H1 (cell line): ENCODE measurements around the gene MED1. TPM values are rescaled to one million over a fixed set of nuclear protein-coding genes. Genes with fewer than 3 reads are reported as not detected.

Experiments used
- CTCF ChIA-PET: fragments of 300-600 bp; sonication (Branson Sonifier 250); formaldehyde crosslinking; loops from one replicate; lab custom pipeline; 2021; ENCODE audit not compliant: partially characterized antibody; lab: Charles Lee
- POLR2A ChIA-PET: fragments of 300-600 bp; sonication (Branson Sonifier 250); formaldehyde crosslinking; loops from one replicate; lab custom pipeline; 2021; ENCODE audit warnings: inconsistent platforms; ENCODE audit not compliant: partially characterized antibody; lab: Charles Lee
- DNase-seq, 2 experiments: peaks; one replicate each; pipeline versions ENCODE4 v3.0.0 to v3.0.0-alpha.2; 2010 to 2022; ENCODE audit warnings: low spot score in 2 of 2, low read depth in 1 of 2, mixed read lengths in 1 of 2
- FAIRE-seq: peaks from 2 replicates; lab custom pipeline; 2011; peaks lifted over from hg19 to GRCh38; lab: Jason Lieb, UNC
- H2AFZ ChIP-seq: 2 replicates; pipeline ENCODE4 v1.8.1; 2012; ENCODE audit warnings: low read length, inconsistent platforms
- H2AK5ac ChIP-seq: 2 replicates; pipeline ENCODE4 v1.6.1; 2013; ENCODE audit warnings: low read depth, low read length
- H2BK120ac ChIP-seq: replicated peaks from 2 replicates; pipeline ENCODE3; 2013; ENCODE audit warnings: low read depth, low read length, inconsistent platforms
- H2BK12ac ChIP-seq: 2 replicates; pipeline ENCODE4 v1.6.1; 2013; ENCODE audit warnings: low read depth, low read length
- H2BK15ac ChIP-seq: 2 replicates; pipeline ENCODE4 v1.6.1; 2013; ENCODE audit warnings: low read length
- H2BK20ac ChIP-seq: 2 replicates; pipeline ENCODE4 v1.6.1; 2013; ENCODE audit warnings: low read length
- H2BK5ac ChIP-seq: 2 replicates; pipeline ENCODE4 v1.6.1; 2013; ENCODE audit warnings: low read depth, low read length
- H3K14ac ChIP-seq: 2 replicates; pipeline ENCODE4 v1.6.1; 2013; ENCODE audit warnings: inconsistent platforms; ENCODE audit not compliant: insufficient read length
- H3K18ac ChIP-seq: 2 replicates; pipeline ENCODE4 v1.6.1; 2013; ENCODE audit warnings: low read length; ENCODE audit errors: extremely low read depth
- H3K23ac ChIP-seq: 2 replicates; pipeline ENCODE4 v1.6.1; 2013; ENCODE audit warnings: inconsistent platforms; ENCODE audit not compliant: insufficient read length
- H3K23me2 ChIP-seq: 2 replicates; pipeline ENCODE4 v1.6.1; 2013; ENCODE audit warnings: low read depth, low read length
- H3K27ac ChIP-seq: 2 replicates; pipeline ENCODE4 v1.6.1; 2011; ENCODE audit warnings: low read depth, low read length, inconsistent platforms
- H3K27me3 ChIP-seq, 4 experiments: replicated peaks in 1 of 4; 1 replicate in 1 of 4; 2 replicates in 3 of 4; pipeline versions ENCODE4 v1.6.1 to v1.8.1; 2011 to 2013; ENCODE audit warnings: low read length in 3 of 4, mild to moderate bottlenecking in 3 of 4, inconsistent platforms in 2 of 4, mixed read lengths in 2 of 4, moderate library complexity in 1 of 4; ENCODE audit not compliant: control insufficient read depth in 3 of 4, insufficient read depth in 3 of 4; ENCODE audit errors: extremely low read depth in 1 of 4
- H3K36me3 ChIP-seq, 4 experiments: 2 replicates each; pipeline versions ENCODE4 v1.6.1 to v1.8.1; 2011 to 2013; ENCODE audit warnings: mild to moderate bottlenecking in 4 of 4, low read length in 3 of 4, moderate library complexity in 2 of 4, control low read depth in 1 of 4, inconsistent platforms in 1 of 4; ENCODE audit not compliant: insufficient read depth in 4 of 4, control insufficient read depth in 2 of 4
- H3K4ac ChIP-seq: replicated peaks from 2 replicates; pipeline ENCODE3; 2013; ENCODE audit warnings: low read length, low read depth, mixed read lengths, inconsistent platforms; ENCODE audit not compliant: insufficient read length
- H3K4me1 ChIP-seq, 4 experiments: replicated peaks in 1 of 4; 1 replicate in 1 of 4; 2 replicates in 3 of 4; pipeline versions ENCODE4 v1.6.1 to v1.8.1; 2011 to 2013; ENCODE audit warnings: low read length in 3 of 4, inconsistent platforms in 2 of 4, mixed read lengths in 1 of 4; ENCODE audit not compliant: insufficient read depth in 4 of 4, control insufficient read depth in 3 of 4
- H3K4me2 ChIP-seq, 2 experiments: 2 replicates each; pipeline versions ENCODE4 v1.6.1 to v1.8.1; 2011 to 2013; ENCODE audit warnings: low read depth in 2 of 2, low read length in 2 of 2, control low read depth in 1 of 2, inconsistent platforms in 1 of 2, mild to moderate bottlenecking in 1 of 2; ENCODE audit not compliant: insufficient read depth in 1 of 2
- H3K4me3 ChIP-seq, 4 experiments: fragments of 200-600, 300-600 bp in 1 of 4; sonication (generic), shearing (Covaris generic), sonication (Bioruptor Twin) in 1 of 4; 2 replicates each; pipeline versions ENCODE4 v1.5.1 to v1.8.1; 2011 to 2016; ENCODE audit warnings: low read length in 4 of 4, low read depth in 3 of 4, control low read depth in 2 of 4, inconsistent platforms in 2 of 4, mild to moderate bottlenecking in 2 of 4, mixed read lengths in 1 of 4, moderate library complexity in 1 of 4; ENCODE audit not compliant: insufficient read depth in 2 of 4; ENCODE audit errors: extremely low read depth in 1 of 4
- H3K56ac ChIP-seq: replicated peaks from 2 replicates; pipeline ENCODE3; 2013; ENCODE audit warnings: low read depth, mild to moderate bottlenecking, mixed read lengths, low read length, inconsistent platforms; ENCODE audit not compliant: insufficient read length
- H3K79me1 ChIP-seq: 2 replicates; pipeline ENCODE4 v1.6.1; 2013; ENCODE audit warnings: low read depth, low read length, control low read depth
- H3K79me2 ChIP-seq, 2 experiments: 2 replicates each; pipeline versions ENCODE4 v1.6.1 to v1.8.1; 2012 to 2013; ENCODE audit warnings: low read length in 2 of 2, mild to moderate bottlenecking in 2 of 2, inconsistent platforms in 1 of 2; ENCODE audit not compliant: insufficient read depth in 2 of 2, control insufficient read depth in 1 of 2
- H3K9ac ChIP-seq, 4 experiments: replicated peaks in 1 of 4; 1 replicate in 1 of 4; 2 replicates in 3 of 4; pipeline versions ENCODE4 v1.6.1 to v1.8.1; 2011 to 2013; ENCODE audit warnings: low read depth in 3 of 4, low read length in 3 of 4, control low read depth in 2 of 4, mild to moderate bottlenecking in 2 of 4, moderate library complexity in 2 of 4, inconsistent platforms in 1 of 4; ENCODE audit errors: extremely low read depth in 1 of 4
- H3K9me3 ChIP-seq, 2 experiments: 2 replicates each; pipeline versions ENCODE4 v1.6.1 to v1.8.1; 2012 to 2013; ENCODE audit warnings: mild to moderate bottlenecking in 2 of 2, moderate library complexity in 2 of 2, control low read depth in 1 of 2, inconsistent platforms in 1 of 2, low read depth in 1 of 2, low read length in 1 of 2, mixed read lengths in 1 of 2; ENCODE audit not compliant: insufficient read depth in 2 of 2
- H4K20me1 ChIP-seq, 2 experiments: replicated peaks in 1 of 2; 2 replicates each; pipeline versions ENCODE3 to v1.8.1; 2011 to 2013; ENCODE audit warnings: inconsistent platforms in 2 of 2, low read length in 2 of 2, mild to moderate bottlenecking in 1 of 2; ENCODE audit not compliant: insufficient read depth in 2 of 2, control insufficient read depth in 1 of 2
- H4K5ac ChIP-seq: 2 replicates; pipeline ENCODE4 v1.6.1; 2013; ENCODE audit warnings: low read length, low read depth, mixed read lengths, inconsistent platforms; ENCODE audit not compliant: insufficient read length
- H4K8ac ChIP-seq: 2 replicates; pipeline ENCODE4 v1.8.0; 2013; ENCODE audit warnings: mild to moderate bottlenecking, moderate library complexity, low read length, inconsistent platforms; ENCODE audit not compliant: insufficient read depth; ENCODE audit errors: extremely low read depth
- H4K91ac ChIP-seq: replicated peaks from 2 replicates; pipeline ENCODE3; 2013; ENCODE audit warnings: low read length, mixed read lengths, inconsistent platforms; ENCODE audit not compliant: insufficient read length
- CBX5 ChIP-seq: fragments of 300-800, 300-1000 bp; sonication (generic); IDR thresholded peaks from 2 replicates; pipeline ENCODE4 v1.7.1; 2016; ENCODE audit warnings: antibody characterized with exemption, low read length, low read depth
- EGR1 ChIP-seq: IDR thresholded peaks from 2 replicates; pipeline ENCODE4 v1.6.1; 2011; ENCODE audit warnings: low read depth, low read length, borderline replicate concordance
- TAF7 ChIP-seq: optimal IDR thresholded peaks from 2 replicates; pipeline ENCODE3; 2011; ENCODE audit warnings: low read depth, mild to moderate bottlenecking, inconsistent platforms, low read length, moderate library complexity, borderline replicate concordance
- whole genome bisulfite sequencing, 2 experiments: shearing (Covaris generic) in 1 of 2; methylation state at CpG; one replicate each; pipeline versions ENCODE4 v1.1.6 to v1.1.7; 2013 to 2015; ENCODE audit warnings: low lambda C conversion rate in 2 of 2, mixed read lengths in 2 of 2, inconsistent platforms in 1 of 2, low coverage in 1 of 2, missing lambda C conversion rate in 1 of 2; ENCODE audit not compliant: insufficient replicate concordance in 2 of 2, insufficient coverage in 1 of 2, insufficient read length in 1 of 2; ENCODE audit errors: extremely low coverage in 1 of 2, missing lambda C conversion rate in 1 of 2; 5-methylcytosine and 5-hydroxymethylcytosine counted together
- polyA plus RNA-seq, 7 experiments: library from polyadenylated mRNA; depleted of rRNA in 3 of 7; stranded (reverse) in 5 of 7; unstranded in 2 of 7; fragments of >200 nt in 5 of 7; fragments of 200-250 nt in 2 of 7; gene quantifications; 1 replicate in 5 of 7; 2 replicates in 1 of 7; 4 replicates in 1 of 7; pipeline versions ENCODE4 v1.2.1 to v1.2.3, GENCODE V29; 2011 to 2013; ENCODE audit warnings: missing spikeins in 2 of 7, mixed read lengths in 2 of 7
- total RNA-seq: library from RNA; stranded (reverse); fragmentation: NEBNext Ultra II Directional; extraction: Animal tissue kit (Norgen Biotek cat#: 25700); gene quantifications from 2 replicates; pipeline ENCODE4 v1.2.1, GENCODE V29; 2021

Gene MED1
- total and polyA plus RNA-seq, 2 of the 8 experiments (the other 6 are each of a cell fraction or from before 2014, with no cell fraction given) = 24.7 to 56.5 TPM

- H3K56ac ChIP-seq = no peak overlapping the region
- H3K9ac ChIP-seq = no peak overlapping the region
- H3K4me2 ChIP-seq = no peak overlapping the region
- H3K4me3 ChIP-seq = no peak overlapping the region
- H4K91ac ChIP-seq = no peak overlapping the region
- no peaks in the 10 kb centered on the region for H3K9me3 ChIP-seq
- no peak for TF ChIP-seq EGR1
- no peak for TF ChIP-seq CBX5
- no peak for TF ChIP-seq TAF7
- no peak for DNase-seq
- peaks cover 1 to 2% of the 10 kb centered on the region in 2 experiments for H4K20me1 ChIP-seq
- H3K18ac ChIP-seq = no peak overlapping the region
- H2BK12ac ChIP-seq = 0 out of 2 replicates have a peak overlapping the region, but pooled peaks have one; percentile 50
- H3K23ac ChIP-seq = no peak overlapping the region
- peaks cover 2% of the 10 kb centered on the region; the same call in 1 of the 2 replicates for H3K79me1 ChIP-seq
- no peak overlapping the region for H4K8ac ChIP-seq
- FAIRE-seq = no peak
- H2BK120ac ChIP-seq = no peak overlapping the region
- H3K27me3 ChIP-seq = no peaks in the 10 kb centered on the region
- H2BK20ac ChIP-seq = no peak overlapping the region
- ChIA-PET POLR2A (interaction anchor here (0.6 to 1.5 kb wide), 2 partner anchors 9 to 22 kb away, joined by 3 to 6 read pairs; no protein-coding TSS in a partner anchor), CTCF (interaction anchor here (0.6 to 0.8 kb wide), 2 partner anchors 41 to 955 kb away, joined by 3 read pairs; no protein-coding TSS in a partner anchor)
- no peak overlapping the region for H2BK5ac ChIP-seq
- no peak overlapping the region for H3K27ac ChIP-seq
- H2AK5ac ChIP-seq = no peak overlapping the region
- H3K14ac ChIP-seq = no peak overlapping the region
- H3K36me3 ChIP-seq = peaks cover 0 to 15% (median 3%) of the 10 kb centered on the region in 4 experiments; a peak in 5 of 8 replicates
- no peaks in the 10 kb centered on the region for H3K23me2 ChIP-seq
- H2BK15ac ChIP-seq = no peak overlapping the region
- 91% methylated on average over 2 of the region's 2 CpGs; no CpG with 5 or more reads in 1 of the 2 experiments for WGBS, 2 experiments
- no peak overlapping the region for H3K4ac ChIP-seq
- H3K79me2 ChIP-seq = peaks cover 0 to 7% of the 10 kb centered on the region in 2 experiments; a peak in 2 of 4 replicates
- no peaks in the 10 kb centered on the region for H3K4me1 ChIP-seq
- no peak overlapping the region for H2AFZ ChIP-seq
- no peak overlapping the region for H4K5ac ChIP-seq
Observed at GRCh38 chr17:39486242-39486641, 35.2 kb upstream of the MED1 start.
